Medulla oblongata (tissue), 1 donor: Measurements from ENCODE around the gene NT5DC4.

Experiments
- DNase-seq: peaks from one replicate; pipeline ENCODE4 v3.0.0-alpha.2; 2015; ENCODE audit errors: extremely low spot score

Gene NT5DC4

DNA sequence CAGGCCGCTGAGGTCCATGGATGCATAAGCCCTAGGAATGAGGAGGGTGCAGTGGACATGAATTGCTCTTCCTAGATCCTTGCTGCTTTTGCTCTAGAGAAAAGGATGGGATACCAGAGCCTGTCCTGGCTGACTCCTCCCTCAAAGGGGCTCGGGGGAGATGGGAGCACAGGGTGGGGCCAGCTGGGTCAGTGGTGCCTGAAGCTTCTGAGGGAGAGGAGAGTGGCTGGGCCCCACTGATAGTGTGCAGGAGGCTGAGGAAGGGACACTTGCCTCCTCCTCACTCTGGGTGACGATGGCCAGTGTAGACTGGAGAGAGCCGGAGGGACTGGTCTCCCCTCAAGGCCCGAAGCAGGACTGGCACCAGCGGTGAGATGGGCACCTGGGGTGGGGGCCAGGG is at the start of gene NT5DC4:
Gene NT5DC4 (plus strand): TSS at position 236 of the 400 bp plus-strand sequence. CDS start 60 bp downstream, at position 296.
- no peak for DNase-seq

DNA sequence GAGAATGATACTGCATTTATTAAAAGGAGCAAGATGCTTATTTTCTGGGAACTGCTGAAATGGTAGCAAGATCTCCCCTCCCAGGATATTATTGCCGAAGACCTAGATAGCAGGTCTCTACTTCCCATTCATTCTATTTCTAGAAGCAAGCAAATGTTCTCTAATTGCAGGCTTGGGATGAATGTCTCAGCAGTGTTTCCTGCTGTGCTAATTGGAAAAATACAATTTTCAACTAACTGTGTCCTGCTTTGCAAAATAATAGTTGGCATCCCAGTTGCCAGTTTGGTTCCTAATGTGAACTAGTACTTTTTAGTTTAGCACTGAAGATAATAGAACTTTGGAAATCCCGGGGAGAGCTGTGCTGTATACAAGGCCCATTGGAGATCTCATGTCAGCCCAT is 49.0 kb upstream of the NT5DC4 start:
- DNase-seq = no peak

DNA sequence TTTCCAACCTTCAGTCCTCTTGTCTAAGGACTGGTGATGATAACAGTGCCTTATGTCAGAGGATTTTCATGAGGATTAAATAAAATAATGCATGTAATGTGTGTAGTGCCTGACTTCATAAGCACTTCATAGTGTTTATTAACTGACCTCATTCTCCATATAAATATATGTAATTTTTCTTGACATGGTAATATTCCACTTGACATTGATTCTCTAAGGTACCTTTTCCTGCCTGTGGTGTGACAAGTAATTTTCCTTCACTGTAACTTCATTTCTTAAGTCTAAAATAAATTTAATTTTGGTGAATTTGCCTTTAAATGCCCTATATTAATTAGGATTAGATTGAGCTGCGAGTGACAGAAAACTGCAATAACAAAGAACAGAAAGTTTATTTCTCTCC is 47.8 kb upstream of the NT5DC4 start:
- no peak for DNase-seq

DNA sequence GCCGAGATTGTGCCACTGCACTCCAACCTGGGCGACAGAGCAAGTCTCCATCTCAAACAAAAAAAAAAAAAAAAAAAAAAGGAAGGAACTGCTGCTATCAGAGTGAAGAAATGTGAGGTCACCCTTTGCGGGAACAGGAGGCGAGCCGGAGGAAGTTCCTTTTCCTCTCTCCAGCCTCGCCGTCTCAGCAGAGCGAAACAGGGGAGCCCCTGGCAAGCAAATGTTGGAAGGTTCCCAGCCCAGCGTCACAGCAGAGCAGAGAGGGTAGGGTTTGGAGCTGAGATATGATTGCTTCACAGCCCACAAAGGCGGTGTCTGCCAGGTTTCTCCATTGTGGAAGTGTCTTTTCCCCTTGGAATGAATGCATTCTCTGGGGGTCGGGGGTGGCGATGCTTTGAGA is 46.6 kb upstream of the NT5DC4 start:
- DNase-seq = peak; percentile 67

DNA sequence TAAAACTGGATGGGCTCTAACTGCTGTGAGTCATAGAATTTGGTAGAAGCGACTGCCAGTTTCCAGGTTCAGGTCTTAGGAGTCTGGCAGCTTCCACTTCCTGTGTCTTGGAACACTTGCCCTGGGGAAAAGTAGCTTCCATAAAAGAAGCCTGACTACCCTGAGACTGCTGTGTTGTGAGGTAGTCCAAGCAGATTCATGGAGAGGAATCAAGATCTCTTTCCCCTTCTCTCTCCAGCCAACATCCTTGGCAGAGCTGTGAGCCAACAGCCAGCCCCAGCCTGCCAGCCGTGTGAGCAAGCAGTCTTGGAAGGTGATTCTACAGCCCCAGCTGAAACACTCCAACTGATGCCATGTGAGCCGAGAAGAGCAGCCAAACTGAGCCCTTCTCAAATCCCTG is 41.3 kb upstream of the NT5DC4 start:
- peak; percentile 77 for DNase-seq

DNA sequence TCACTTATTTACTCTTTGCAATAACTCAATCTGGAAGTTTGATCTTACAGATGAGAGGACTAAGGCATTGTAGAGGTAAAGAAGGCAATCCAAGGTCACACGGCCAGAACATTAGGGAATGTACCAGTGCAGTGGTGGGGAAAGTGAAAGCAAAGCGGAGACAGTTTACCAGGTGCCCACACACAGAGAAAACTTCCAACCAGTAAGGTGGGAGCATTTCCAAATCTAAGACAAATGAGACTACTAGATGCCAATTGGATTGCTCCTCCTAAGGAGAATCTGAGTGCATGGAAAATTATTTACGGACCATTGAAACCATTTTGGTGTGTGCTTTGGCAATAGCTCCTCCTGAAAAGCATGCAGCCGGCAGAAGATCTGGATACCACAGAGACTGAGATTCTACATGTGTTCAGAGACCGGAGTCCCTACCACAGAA is 40.1 kb upstream of the NT5DC4 start:
- peak; percentile 13 for DNase-seq

DNA sequence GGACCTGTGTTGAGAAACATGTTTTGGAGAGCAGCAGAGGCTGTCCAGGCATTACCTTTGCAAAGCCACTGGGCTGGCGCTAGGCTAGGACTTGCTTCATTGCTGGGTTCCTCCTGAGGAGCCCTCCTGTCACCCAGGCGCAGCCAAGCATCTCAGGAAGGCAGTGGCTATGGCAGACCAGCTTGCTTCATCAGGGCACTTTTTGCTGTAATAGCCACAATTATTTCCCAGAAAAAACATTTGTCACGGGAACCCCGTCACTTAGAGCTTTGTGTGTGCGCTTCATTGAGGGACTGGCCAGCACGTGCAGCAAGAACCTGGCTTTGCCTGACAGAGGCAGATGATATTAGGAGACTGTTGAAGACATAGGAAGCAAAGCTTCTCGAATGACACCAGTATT is 38.7 kb upstream of the NT5DC4 start:
- DNase-seq = no peak

DNA sequence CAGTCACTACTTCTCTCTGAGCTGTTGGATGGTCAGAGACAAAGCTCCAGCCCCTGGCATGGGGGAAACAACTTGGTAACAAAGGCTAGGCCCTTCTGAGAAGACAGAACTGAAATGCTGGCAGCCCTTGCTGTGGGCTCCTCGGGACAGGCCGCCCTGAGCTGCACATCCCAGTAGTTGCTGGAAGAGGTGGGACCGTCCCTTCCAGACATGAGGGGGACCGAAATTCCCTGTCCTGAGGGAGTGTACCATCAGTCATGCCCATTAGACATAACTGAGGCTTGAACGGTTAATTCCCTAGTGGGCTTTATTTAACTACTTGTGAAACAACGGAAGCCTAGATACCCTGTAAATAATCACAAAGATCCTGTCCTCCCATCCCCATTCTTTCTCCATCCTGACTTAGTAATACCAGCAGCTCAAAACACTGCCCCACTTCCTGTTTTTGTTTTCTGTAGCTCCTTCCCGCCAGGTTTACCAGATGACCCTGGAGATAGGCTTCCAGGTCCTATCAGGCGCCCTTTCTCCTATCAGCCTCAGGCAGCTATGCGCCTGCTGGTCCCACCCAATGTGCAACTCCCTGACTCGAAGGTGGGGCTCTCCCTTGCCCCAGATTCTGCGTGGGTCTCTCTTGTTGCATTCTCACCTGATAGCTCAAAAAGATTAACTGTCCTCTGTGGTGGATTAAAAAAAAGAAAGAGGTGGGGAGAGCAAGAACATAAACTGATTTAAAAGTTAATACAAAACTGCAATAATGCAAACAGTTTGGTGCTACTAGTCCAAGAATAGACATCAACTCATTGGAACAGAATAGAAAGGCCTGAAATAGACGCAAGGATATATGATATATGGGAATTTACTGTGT is 37.0 kb upstream of the NT5DC4 start:
- DNase-seq = no peak

DNA sequence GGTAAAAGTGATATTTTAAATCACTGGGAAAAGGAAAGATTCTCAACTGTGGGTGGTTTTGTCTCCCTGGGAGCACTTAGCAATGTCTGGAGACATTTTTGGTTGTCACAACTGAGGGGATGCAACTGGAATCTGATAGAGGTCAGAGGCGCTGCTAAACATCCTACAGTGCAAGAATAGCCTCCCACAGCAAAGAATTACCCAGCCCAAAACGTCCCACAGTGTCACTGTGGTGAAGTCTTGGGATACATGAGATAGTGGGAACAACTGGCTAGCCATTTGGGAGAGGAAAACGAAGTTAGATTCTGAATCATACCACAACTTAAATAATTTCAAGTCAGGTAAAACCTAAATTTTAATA is 36.4 kb upstream of the NT5DC4 start:
- no peak for DNase-seq

DNA sequence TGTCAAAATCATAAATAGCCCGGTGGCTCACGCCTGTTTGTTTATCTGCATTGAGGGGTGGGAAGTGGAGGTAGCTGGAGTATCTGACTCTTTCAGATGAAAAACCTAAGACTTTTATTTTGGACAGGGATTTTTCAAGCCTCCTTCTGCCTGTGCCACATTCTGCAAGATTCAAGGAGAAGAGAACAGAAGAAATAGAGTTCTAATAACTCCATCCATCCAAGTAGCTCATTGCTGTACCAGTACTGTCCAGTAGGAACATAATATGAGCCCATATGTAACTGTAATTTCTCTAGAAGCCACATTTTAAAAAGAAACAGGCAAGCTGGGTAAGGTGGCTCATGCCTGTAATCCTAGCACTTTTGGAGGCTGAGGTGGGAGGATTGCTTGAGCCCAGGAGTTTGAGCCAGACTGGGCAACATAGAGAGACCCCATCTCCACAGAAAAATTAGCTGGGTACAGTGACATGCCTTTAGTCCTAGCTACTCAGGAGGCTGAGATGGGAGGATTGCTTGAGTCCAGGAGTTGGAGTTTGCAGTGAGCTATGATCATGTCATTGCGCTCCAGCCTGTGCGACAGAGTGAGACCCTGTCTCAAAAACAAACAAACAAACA is 35.4 kb upstream of the NT5DC4 start:
- DNase-seq = no peak

DNA sequence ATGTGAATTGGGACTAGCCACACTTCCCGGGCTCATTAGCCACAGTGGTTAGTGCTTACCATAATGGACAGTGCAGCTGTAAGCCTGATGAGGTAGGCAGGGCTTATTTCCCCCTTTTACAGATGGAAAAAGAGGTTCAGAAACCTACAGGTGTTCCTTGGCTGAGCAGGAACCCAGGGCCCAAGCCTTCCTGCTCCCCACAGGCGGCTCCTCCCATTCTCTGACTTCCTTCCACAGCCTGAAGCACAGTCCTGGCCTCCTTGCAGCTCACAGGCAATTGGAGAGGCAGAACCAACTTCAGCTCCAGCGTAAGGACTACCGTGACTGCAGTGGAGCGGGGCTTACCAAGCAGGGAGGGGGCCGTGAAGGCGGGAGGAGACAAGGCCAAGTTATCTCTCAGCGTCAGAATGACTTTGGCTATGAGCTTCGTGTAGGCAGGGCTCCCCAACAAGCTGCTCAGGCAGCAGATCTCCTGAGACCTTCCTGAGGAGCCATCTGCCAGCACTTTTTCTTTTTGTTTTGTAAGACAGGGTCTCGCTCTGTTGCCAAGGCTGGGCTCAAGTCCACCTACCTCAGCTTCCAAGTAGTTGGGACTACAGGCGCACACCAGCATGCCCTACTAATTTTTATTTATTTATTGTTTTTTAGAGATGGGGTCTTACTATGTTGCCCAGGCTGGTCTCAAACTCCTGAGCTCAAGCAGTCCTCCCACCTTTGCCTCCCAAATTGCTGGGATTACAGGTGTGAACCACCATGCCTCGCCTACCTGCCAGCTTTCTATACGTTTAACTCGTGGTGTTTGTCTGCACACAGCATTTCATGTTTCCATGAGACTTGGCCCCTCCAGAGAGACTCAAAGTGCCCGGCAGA is 34.2 kb upstream of the NT5DC4 start:
- no peak for DNase-seq

DNA sequence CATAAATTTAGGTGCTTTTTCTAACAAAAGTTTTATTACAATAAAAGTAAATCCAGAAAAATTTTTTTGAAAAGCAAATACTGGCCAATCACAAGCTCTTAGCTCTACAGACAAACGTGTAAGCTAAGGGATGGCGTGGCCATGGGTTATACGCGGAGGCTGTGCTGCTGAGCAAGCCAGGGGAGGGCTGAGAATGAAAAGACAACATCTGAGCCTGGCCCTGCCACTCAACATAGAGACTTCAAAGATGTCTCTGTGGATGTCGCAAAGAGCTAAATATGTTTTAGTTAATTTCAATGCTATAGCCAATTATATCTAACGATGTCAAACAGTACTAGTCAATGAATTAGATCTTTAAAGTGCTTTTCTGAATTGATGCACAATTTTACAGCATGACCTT is 33.3 kb upstream of the NT5DC4 start:
- no peak for DNase-seq

DNA sequence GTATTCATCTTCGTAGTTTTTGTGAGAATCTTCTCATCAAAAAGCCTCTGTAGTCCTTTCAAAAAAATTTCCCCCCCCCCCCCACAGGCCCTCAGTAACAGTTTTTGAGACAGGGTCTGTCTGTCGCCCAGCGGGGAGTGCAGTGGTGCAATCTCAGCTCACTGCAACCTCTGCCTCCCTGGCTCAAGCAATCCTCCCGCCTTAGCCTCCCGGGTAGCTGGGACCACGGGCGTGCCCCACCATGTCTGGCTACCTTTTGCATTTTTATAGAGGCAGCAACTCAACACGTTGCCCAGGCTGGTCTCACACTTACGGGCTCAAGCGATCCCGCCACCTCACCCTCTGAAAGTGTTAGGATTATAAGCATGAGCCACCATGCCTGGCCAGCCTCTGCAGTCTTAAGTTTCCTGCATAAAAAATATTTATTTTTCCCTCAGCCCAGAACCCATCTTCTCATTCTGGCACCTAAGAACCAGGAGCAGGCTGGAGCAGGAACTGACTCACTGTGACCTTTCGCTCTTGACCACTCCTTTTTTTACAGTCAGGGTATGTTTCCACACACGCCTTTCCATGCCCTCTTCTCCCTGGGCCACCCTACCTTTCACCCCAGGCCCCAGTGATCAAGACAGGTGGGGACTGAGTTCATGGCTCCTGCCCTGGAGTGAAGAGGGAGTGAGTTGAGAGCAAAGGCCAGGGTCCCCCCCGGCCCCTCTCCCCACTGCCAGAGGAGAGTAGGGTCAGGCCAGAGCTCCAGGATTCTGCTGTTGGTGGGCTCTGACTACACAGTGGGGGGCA is 32.5 kb upstream of the NT5DC4 start:
- no peak for DNase-seq

DNA sequence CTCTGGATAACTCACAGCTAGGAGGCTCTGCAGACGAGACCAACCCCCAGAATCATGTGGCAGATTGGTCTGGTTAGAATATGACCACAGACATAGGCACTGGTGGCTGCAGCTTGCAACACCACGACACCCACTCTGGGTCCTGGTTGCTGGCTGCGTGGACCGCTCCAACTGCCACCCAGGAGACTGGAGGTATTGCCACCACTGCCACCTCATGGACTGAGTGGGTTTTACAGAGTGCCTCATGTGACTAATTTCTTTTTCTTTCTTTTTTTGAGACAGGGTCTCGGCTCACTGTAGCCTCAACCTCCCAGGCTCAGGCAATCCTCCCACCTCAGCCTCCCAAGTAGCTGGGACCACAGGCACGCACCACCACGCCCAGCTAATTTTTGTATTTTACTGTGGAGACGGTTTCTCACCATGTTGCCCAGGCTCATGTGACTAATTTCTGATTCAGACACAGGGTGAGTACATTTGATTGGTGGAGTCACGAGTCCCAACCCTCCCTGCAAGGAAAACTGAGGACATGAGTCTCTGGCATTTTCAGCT is 29.9 kb upstream of the NT5DC4 start:
- peak; percentile 84 for DNase-seq

DNA sequence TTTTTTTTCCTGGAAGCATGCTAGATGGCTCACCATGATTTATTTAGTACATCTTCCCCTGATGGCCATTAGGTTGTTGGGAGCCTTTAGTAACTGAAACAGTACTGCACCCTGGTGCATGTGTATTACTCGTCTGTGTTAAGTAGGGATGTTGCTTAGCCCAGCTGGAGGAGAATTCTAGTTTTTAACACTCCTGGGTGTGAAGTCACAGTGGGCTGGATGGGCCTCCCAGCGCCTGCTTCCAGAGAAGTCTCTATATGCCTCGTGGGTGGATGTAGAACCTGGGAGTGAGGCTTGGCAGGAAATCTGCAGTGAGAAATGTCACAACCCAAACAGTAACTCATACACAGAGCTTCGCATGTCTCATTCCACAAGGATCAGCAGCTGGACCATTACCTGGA is 28.9 kb upstream of the NT5DC4 start:
- DNase-seq = no peak

DNA sequence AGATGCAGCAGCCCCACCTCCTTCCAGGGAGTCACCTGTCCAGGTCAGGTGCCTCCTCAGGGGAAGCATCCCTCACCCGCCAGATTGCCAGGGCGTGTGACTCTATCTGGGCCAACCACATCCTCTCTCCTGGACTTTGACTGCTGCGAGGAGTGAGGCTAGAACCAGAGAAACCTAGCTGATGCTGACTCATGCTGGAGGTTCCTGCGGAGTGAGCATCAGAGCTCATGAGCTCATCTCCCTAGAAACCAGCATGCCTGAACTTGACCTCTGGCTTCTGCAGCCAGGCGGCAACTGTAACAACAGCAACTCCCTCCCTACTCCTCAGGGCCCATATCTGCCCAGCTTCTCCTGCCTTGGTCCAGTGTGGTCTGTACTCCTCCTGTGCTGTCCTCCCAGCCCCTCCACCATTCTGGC is 28.3 kb upstream of the NT5DC4 start:
- peak; percentile 43 for DNase-seq

DNA sequence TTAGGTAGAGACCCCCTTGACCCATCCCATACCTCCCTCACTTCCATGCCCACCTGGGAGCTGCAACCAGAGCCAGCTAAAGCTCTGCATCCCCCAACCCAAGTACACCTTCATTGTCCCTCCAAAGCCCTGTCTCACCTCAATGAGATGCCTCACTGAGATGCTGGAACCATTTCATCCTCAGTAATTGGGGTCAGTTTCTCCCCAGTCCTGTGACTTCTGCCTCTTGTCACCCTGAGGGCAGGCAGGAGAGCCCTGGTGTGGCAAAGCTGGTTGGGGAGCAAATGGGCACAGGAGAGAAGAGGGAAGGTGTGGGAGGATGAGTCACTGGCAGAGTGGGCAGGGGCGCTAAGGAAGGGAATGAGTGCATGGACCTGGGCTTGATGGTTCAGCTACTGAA is 27.9 kb upstream of the NT5DC4 start:
- no peak for DNase-seq

DNA sequence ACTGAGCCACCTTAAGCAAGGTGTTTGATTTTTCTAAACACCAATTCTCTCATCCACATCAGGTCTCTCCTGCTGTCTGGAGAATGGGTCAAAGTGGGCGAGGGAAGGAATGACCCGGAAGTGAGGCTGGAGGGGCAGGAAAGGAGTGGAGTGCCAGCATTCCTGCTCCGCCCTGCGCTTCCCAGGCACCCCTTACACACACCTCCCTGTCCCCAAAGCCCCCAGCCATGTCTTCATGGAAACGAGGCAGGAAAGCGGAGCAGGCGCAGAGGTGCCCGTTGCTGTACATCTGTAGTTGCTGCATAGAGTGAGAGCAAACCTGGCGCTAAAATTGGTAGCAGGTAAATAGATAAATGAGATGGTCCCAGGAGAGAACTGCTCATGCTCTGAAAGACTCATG is 27.2 kb upstream of the NT5DC4 start:
- no peak for DNase-seq

DNA sequence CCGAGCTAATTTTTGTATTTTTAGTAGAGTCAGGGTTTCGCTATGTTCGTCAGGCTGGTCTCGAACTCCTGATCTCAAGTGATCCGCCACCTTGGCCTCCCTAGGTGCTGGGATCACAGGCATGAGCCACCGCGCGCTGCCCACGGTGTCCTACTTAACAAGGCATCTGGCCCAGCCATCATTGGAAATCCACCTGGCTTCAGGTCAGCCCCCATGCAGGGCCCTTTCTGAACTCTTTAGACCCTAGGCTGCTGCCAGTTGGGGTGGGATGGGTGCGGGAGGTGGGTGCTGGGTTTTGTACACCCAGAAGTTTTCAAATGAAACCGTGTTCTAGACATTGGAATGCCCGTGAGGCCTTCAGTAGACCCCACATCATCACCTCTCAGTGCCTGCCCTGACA is 26.6 kb upstream of the NT5DC4 start:
- DNase-seq = no peak

DNA sequence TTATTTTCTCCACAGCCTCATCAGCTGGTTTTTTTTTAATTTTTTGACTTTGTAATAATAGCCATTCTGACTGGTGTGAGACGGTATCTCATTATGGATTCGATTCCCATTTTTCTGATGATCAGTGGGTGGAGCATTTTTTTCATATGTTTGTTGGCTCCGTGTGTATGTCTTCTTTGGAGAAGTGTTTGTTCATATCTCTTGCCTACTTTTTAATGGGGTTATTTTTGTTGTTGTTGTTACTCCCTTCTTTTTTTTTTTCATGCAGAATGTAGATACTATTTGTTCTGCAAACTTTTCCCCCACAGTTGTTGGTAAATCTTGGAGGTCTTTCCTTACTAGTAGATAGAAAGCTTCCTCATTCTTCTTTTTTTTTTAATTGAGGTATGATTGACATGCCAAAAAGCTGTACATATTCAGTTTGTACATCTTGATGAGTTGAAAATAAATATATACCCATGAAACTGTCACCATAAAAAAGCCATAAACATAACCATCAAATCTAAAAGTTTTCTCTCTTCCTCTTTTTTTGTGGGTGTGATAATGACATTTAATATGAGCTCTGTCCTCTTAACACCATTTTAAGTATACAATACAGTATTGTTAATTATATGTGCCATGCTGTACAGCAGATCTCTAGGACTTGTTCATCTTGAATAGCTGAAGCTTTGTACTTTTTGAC is 21.8 kb upstream of the NT5DC4 start:
- DNase-seq = no peak
